Stimulated activated CD8-positive, alpha-beta memory T cell treated with anti-CD3 and anti-CD28 coated beads, Interleukin-12 subunit alpha, Interleukin-12 subunit beta, amount 100 ng/mL, for 1 hour (primary cell): ENCODE results near the gene PID1.
"Not testable (repeated sequence)": the region's sequence is repeated elsewhere in the genome, so short reads cannot be mapped to it uniquely, and the experiment has no call there.

Source experiments
- DNase-seq: peaks from one replicate; pipeline ENCODE4 v3.0.0-alpha.2; 2020; ENCODE audit warnings: low read depth

The PID1 gene

GRCh38 chr2:229111744-229112143, 159.3 kb downstream of the PID1 start:
- DNase-seq: no peak

GRCh38 chr2:229109195-229109594, 161.9 kb downstream of the PID1 start:
- no peak for DNase-seq

- no peak for DNase-seq
These were observed 163.5 kb downstream of the PID1 start for GRCh38 chr2:229107601-229108000.

- no peak for DNase-seq
These were observed 166.1 kb downstream of the PID1 start for GRCh38 chr2:229104974-229105387.

- DNase-seq: no peak
These were observed 167.1 kb downstream of the PID1 start for GRCh38 chr2:229104025-229104424.

- DNase-seq: no peak
These were observed 169.8 kb downstream of the PID1 start for GRCh38 chr2:229101314-229101713.

- DNase-seq: no peak
These were observed 171.9 kb downstream of the PID1 start for GRCh38 chr2:229099231-229099630.

- DNase-seq: no peak
These were observed 172.3 kb downstream of the PID1 start for GRCh38 chr2:229098801-229099200.

- DNase-seq: no peak
These were observed 174.5 kb downstream of the PID1 start for GRCh38 chr2:229096409-229097066.

- no peak for DNase-seq
These were observed 175.6 kb downstream of the PID1 start for GRCh38 chr2:229095472-229095871.

GRCh38 chr2:229090225-229090624, 180.9 kb downstream of the PID1 start:
- no peak for DNase-seq

- no peak for DNase-seq
These were observed 181.3 kb downstream of the PID1 start for GRCh38 chr2:229089776-229090175.

GRCh38 chr2:229088966-229089700, 182.0 kb downstream of the PID1 start:
- no peak for DNase-seq

GRCh38 chr2:229088517-229088913, 182.6 kb downstream of the PID1 start:
- no peak for DNase-seq

- no peak for DNase-seq
These were observed 183.1 kb downstream of the PID1 start for GRCh38 chr2:229087843-229088516.

- DNase-seq: no peak
These were observed 183.8 kb downstream of the PID1 start for GRCh38 chr2:229087267-229087666.

- DNase-seq: no peak
These were observed 185.6 kb downstream of the PID1 start for GRCh38 chr2:229085439-229085838.

GRCh38 chr2:229084447-229084846, 186.6 kb downstream of the PID1 start:
- DNase-seq: no peak

- DNase-seq: no peak
These were observed 187.3 kb downstream of the PID1 start for GRCh38 chr2:229083606-229084340.

- no peak for DNase-seq
These were observed 189.7 kb downstream of the PID1 start for GRCh38 chr2:229081411-229081810.

GRCh38 chr2:229080172-229080571, 190.9 kb downstream of the PID1 start:
- no peak for DNase-seq

- not testable (repeated sequence) for DNase-seq
These were observed 194.2 kb downstream of the PID1 start for GRCh38 chr2:229076886-229077285.
